NCI-H2107 treated with DMSO at 0.1 percent for 48 hours (cell line): ENCODE data around the gene LRRC8B.
A peak's percentile ranks its signal among the peaks of the same experiment; 100 is the strongest.
"Not testable (repeated sequence)": the region's sequence is repeated elsewhere in the genome, so short reads cannot be mapped to it uniquely, and the experiment has no call there.

Experiments used
- DNase-seq: peaks from one replicate; lab custom pipeline; 2025; ENCODE audit not compliant: unreplicated experiment; lab: John Stamatoyannopoulos, UW

Gene LRRC8B

DNA sequence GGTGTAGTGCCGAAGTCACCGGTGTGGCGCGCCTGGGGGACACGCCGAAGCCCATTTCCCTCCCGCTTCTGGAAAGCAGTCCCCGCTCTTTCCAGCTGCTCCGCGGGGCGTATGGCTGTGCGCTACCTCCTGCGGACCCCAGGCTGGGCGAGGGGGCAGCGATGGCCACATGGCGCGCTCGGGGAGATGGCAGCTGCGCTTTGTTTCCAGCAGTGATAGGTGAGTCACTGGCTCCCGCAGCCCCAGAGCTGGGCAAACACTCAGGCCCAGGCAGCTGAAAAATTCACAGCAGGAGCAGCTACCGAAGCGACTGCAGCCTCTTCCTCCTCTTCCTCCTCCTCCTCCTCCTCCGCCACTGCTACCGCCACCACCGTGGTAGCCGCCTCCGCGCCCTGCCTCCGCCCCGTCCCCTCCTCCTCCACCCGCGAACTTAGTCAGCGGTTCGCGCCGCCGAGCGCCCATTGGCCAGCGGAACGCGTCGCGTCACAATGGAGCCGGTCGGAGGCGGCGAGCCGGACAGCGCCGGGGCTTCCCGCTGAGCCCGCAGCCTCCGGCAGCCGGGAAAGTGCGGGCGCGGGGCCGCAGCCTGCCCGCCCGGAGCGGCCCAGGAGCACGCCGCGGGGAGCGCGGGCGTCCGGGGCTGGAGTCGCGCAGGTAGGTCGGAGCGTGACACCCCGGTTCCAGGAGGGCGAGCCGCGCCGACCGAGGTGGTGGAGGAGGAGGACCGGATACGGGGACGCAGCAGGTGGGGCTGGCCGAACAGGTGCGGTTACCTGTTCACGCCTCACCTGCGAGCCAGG is at the start of gene LRRC8B:
Gene LRRC8B (plus strand): TSS at position 461 of the 800 bp plus-strand sequence. CDS start 57,822 bp downstream, outside the sequence.
- peak; percentile 74 for DNase-seq

DNA sequence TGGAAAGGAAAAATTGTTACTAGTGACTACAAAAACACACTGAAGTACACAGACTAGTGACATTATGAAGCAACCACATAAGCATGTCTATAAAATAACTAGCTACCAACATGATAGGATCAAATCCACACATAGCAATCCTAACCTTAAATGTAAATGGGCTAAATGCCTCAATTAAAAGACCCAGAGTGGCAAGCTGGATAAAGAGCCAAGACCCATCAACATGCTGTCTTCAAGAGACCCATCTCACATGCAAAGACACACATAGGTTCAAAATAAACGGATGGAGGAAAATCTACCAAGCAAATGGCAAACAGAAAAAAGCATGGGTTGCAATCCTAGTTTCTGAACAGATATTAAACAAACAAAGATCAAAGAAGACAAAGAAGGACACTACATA is 49.4 kb upstream of the LRRC8B start:
- DNase-seq: no peak

DNA sequence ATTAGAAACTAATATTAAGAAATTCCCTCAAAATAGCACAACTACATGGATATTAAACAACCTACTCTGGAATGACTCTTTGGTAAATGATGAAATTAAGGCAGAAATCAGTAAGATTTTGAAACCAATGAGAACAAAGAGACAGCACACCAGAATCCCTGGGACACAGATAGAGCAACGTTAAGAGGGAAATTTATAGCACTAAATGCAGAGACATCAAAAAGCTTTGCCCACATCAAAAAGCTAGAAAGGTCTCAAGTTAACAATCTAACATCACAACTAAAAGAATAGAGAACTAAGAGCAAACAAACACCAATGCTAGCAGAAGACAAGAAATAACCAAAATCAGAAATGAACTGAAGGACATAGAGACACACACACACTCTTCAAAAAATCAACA is 48.6 kb upstream of the LRRC8B start:
- no peak for DNase-seq

DNA sequence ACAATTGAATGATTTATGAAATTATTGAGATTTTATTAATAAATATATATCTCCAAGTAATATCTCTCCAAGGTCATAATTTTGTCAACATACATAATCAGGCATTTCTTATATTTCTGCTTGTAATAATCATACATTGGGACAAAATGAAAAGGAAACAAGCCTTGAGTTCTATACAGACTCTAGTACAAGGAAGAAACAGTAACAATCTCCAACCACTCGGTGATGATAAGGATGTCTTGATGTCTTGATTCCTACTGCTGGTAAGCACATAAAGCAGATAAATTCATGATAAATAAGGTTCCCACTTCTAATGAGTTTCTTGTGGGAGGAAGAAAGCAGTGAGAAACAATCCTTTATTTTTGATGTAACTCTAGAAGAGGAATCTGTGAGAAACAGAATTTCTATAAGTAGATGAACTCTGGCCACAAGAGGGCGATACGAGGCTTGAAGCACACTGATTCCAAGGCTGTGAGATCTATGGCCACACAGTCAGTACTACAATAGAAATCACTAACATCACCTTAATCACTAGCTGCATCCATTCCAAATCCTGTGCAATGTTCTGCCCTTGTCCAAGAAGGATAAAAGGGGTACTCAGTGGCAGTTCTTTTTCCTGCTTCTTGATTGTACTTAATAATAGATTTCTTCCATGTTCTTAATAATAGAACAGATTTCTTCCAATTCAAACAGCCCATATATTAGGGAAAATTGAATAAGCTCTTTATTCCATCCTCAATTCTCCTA is 41.4 kb upstream of the LRRC8B start:
- peak; percentile 91 for DNase-seq

DNA sequence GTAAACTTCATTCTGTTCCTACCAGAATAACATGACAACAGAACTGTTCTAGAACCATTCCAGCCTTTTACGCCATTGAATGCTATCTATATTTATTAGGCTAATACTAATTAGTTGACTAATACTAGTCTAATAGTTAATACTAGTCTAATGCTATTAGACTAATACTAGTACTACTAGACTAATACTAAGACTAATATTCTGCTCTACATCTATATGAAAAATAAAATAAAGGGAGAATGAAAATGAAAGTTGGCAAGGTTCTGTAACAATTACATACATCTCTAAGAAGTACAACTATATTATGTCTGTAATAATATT is 40.9 kb upstream of the LRRC8B start:
- DNase-seq: no peak

DNA sequence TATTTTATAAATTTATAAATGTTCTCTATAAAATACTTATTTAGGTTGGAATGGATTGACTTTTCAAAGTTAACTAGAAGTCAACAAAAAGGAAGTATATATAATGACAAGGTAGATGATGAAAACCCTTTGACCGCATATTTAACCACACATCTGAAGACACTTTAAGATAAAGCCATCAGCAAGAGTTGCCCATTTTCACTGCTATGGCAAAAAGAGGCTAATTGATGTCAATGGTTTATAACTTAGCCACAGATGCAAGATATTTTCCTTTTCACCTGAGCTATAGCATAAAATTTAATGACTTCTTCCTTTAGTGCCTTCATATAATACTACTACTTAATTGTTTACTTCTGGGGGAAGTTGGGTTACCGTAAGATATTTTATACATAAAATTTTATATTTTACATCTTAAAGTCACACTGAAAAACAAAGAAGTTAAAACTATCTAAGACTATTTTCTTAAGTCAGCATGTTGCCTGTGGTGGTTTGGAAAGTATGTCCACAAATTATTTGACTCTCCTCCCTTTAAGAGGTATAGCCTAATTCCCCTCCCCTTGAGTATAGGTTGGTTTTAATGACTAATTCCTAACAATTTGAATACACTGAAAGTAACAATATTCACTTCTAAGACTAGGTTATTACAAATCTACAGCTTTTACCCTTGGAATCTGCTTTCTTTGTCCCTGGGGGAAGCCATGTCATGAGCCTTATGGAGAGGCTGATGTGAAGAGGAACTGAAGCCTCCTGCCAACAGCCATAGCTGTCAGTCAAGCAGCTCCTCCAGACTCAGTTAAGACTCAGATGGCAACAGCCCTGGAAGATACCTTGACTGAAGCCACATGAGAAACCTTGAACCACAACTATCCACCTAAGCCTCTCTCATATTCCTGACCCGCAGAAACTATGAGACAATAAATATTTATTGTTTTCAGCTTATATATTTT is 40.3 kb upstream of the LRRC8B start:
- DNase-seq: no peak

DNA sequence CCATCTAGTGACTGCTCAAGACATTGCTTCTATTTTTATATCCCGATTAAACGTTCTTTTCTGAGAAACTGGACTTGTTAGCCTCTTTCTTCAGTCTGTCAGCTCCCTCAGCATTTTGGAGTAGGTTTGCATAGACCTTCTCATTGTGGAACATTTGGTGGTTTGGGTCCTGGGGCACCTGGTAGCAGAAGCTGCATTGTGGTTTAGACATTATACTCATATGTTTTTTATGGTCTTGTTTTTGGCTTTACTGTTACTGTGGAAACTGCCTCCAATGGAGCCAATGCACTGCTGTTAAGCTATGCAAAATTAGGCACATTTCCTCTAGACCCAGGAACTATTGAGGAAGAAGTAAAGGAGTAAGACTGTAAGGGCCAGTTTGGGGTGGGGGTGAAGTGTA is 36.7 kb upstream of the LRRC8B start:
- DNase-seq: no peak

DNA sequence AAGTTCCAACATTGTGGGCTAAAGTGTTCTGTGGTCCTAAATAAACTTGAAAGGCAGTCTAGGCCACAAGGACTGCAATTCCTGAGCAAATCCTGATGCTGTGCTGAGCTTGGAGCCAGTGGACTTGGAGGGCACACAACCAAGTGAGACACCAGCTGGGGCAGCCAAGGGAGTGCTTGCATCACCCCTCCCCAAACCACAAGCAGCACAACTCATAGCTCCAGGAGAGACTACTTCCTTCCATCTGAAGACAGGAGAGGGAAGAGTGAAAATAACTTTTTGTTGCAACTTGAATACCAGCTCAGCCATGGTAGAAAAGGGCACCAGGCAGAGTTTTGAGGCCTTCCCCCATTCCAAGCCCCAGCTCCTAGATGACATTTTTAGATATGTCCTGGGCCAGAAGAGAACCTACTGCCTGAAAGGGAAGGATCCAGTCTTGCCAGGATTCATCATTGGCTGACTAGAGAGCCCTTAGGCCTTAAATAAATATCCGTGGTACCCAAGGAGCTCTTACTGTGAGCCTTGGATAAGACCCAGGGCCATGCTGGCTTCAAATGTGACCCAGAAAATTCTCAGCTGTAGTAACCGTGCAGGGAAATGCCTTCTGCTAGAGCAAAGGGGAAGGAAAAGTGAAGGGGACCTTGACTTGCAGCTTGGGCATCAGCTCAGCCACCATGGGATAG is 35.4 kb upstream of the LRRC8B start:
- no peak for DNase-seq

DNA sequence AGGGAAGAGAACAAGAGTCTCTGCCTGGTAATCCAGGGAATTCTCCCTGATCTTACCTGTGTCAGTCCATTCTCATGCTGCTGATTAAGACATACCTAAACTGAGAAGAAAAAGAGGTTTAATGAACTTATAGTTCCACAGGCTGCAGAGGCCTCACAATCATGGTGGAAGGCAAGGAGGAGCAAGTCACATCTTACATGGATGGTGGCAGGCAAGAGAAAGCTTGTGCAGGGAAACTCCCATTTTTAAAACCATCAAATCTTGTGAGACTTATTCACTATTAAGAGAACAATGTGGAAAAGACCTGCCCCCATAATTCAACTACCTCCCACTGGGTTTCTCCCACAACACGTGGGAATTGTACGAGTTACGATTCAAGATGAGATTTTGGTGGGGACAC is 34.2 kb upstream of the LRRC8B start:
- DNase-seq: no peak

DNA sequence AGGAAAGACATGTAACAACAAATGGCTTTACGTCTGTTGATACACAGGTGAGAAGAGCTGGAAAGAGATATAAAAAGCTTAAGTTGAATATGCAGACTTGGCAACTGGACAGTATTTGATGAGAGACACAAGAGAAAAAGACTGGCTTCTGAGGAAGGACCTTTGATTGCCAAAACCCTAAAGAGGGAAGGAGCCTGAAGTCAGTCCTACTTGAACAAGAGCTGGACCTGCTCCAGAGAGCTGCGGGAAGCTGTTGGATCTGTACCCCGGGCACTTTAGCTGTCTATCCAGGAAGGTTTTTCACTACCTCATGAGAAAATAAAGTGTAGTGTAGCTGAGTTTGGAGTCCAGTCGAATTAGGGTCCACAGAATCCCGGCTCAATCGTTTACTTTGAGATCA is 25.3 kb upstream of the LRRC8B start:
- DNase-seq: no peak

DNA sequence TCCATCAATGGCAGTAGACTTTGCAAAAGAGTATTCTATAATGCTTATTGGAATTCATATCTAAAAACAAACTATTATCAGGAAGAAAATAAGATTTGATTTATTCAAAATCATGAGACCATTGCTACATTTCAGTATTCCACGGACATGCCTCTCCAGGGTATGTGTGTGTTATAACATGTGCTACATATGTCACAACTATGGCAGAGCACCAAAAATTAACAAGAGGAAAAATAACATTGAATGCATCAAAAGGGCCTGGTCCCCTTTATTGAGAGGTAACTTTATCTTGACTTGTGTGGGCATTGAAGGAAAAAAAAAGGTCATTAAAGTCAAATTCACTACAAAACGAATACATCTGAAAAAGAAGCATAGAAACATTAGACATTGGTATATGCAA is 22.6 kb upstream of the LRRC8B start:
- DNase-seq: no peak

DNA sequence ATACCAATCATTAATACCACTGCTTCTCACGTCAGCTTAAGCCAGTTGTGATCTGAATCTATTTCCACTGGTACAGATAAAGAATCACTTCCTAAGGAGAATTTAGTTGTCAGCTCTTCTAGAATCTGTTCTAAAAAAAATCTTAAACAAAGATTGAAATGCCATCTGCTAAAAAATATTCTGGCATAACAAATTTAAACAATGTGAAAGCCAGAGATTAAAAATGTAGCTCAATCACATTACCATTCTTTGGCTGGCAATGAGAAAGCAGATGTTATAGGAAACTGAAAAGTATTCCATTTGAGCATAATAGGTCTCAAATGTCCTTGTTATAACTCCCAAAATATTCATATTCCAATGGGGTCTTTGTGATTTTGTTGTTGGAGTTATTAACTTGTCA is 21.7 kb upstream of the LRRC8B start:
- no peak for DNase-seq

DNA sequence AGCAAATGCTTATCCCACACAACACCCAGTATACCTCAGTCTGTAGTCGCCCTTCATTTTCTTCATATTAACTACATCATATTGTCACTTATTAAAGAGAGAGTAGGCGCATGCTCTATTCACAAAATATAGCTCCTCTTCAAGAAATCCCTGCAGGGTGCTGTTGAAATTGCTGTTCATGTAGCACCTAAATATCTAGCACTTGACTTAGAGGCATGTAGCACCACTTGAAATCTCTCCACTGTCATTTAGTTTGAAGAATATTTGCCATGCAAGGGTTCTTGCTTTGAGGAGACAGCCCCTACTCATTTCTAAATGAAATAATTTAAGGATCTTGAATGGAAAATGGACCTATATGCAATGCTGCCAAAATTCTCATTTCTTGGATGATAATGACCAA is 20.9 kb upstream of the LRRC8B start:
- peak; percentile 16 for DNase-seq

DNA sequence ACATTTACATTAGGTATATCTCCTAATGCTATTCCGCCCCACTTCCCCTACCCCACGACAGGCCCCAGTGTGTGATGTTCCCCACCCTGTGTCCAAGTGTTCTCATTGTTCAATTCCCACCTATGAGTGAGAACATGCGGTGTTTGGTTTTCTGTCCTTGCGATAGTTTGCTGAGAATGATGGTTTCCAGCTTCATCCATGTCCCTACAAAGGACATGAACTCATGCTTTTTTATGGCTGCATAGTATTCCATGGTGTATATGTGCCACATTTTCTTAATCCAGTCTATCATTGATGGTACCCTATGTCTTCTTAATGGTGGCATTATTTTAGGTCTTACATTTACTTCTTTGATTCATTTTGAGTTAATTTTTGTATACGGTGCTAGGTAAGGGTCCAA is 14.6 kb upstream of the LRRC8B start:
- DNase-seq: not testable (repeated sequence)

DNA sequence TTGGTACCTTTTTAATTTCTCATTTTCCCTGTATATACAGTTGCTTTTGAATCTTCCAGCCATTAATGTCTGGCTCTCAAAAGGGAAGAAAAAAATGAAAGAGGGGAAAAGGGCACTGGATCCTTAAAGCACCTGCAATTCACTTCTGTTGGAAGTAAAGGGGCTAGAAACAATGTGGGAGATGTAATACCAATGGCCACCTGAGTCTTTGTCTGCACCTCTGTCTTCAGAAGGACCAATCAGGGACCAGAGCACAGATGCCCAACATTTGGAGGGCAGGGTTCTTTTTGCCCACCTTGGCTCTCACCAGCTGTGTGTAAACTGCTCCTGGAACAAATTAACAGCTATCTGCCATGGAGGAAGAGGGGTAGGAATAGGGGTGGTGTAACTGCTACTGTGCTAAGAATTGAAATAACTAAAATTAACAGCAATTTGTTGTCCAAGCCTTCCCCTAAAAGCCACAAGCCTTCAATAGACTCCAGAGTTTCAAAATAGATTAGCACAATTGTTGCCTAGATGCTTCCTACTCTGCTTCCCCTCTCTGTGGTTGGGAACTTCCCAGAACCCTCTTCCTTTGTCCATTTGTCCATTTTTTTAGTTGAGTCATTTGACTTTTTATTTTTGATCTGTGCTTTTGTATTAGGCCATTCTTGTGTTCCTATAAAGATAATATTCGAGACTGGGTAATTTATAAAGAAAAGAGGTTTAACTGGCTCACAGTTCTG is 11.5 kb upstream of the LRRC8B start:
- no peak for DNase-seq

DNA sequence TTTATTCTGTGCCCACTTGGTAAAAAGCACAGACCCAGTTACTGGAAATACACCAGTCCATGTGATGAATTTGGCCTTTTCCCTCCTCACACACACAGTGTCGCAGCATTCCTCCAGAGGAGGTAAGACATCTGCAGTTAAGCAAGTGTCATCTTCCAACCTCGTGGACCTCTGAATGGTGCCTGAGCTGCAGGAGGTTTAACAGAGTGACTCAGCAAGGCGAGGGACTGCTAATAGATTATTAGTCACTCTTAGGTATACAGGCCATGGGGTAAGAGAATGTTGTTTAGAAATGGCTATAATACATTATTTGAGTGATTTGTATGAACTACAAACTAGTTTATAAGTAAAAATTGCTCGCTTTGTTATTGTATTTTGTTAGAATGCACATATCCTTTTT is 8.6 kb upstream of the LRRC8B start:
- DNase-seq: no peak

DNA sequence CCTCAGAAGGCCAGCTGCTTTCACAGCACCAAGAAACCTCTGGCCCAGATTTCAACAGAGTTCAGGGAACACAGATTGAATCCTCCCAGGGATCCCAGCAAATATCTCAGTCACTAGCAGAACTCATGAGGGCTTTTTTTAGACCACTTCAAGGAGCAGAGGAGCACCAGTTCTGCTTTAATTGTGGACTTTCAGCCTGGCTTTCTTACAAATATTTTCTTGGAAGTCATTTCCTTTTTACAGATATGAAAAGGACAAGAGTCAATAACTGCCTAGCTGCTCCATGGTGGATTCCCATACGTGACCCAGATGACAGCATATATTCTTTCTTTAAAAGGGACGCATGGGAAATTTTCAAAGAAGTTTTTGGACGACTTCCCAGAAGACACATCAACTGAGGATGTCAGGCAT is 6.4 kb upstream of the LRRC8B start:
- no peak for DNase-seq

DNA sequence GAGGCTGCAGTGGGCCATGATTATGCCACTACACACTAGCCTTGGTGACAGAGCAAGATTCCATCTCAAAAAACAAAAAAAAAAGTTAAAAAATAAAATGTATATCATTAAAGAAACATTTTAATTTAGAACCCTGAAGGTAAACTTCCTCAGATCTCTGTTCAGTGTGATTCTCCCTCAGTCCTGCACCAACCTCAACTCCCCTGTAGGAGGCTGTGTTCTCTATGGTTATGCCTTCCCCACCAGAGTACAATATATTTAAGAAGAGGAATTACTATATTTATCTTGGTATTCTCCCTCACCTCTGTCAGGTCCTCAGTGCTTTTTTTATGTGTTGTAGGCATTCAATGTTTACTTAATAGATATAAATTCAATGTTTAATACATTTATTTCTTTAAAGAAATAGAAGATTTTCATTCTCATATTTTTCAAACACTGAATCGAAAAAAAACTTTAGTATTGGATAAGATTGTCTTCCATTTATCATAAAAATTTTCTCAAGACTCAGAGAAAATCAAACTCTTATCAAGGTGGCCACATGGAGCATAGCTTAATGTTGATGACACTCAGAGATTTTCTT is 4.8 kb upstream of the LRRC8B start:
- no peak for DNase-seq

DNA sequence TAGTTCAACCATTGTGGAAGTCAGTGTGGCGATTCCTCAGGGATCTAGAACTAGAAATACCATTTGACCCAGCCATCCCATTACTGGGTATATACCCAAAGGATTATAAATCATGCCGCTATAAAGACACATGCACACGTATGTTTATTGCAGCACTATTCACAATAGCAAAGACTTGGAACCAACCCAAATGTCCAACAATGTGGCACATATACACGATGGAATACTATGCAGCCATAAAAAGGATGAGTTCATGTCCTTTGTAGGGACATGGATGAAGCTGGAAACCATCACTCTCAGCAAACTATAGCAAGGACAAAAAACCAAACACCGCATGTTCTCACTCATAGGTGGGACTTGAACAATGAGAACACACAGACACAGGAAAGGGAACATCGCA is 2.7 kb upstream of the LRRC8B start:
- not testable (repeated sequence) for DNase-seq
